Vagina (tissue), 2 donors: ENCODE measurements around the gene AP2M1. TPM values are rescaled to one million over a fixed set of nuclear protein-coding genes. Genes with fewer than 3 reads are reported as not detected.

ENCODE experiments used
- DNase-seq, 2 donors: peaks; one replicate each; pipeline ENCODE4 v3.0.0-alpha.2; 2017; ENCODE audit errors: extremely low spot score in 2 of 2
- H3K27ac ChIP-seq: fragments of 200-600 bp; sonication (generic); one replicate; pipeline ENCODE4 v1.5.1; 2019
- H3K27me3 ChIP-seq: fragments of 200-600 bp; sonication (generic); one replicate; pipeline ENCODE4 v1.5.1; 2019
- H3K36me3 ChIP-seq, 2 donors: fragments of 200-600 bp; sonication (generic); one replicate each; pipeline ENCODE4 v1.5.1; 2017 to 2019
- H3K4me1 ChIP-seq: fragments of 200-600 bp; sonication (generic); one replicate; pipeline ENCODE4 v1.5.1; 2019
- H3K4me3 ChIP-seq, 2 donors: fragments of 200-600 bp; sonication (generic); 1 replicate in 1 of 2; 2 replicates in 1 of 2; pipeline ENCODE4 v1.5.1; 2016 to 2019
- H3K9me3 ChIP-seq: fragments of 200-600 bp; sonication (generic); one replicate; pipeline ENCODE4 v1.5.1; 2019
- POLR2A ChIP-seq, 2 donors: fragments of 450-650 bp; IDR thresholded peaks; one replicate each; pipeline ENCODE4 v1.6.1; 2017; ENCODE audit warnings: antibody characterized with exemption in 2 of 2, mild to moderate bottlenecking in 2 of 2, moderate library complexity in 2 of 2
- POLR2AphosphoS5 ChIP-seq, 2 donors: sonication (generic); formaldehyde crosslinking; IDR thresholded peaks; one replicate each; pipeline ENCODE4 v1.9.0; 2017; ENCODE audit warnings: antibody characterized with exemption in 2 of 2, mild to moderate bottlenecking in 2 of 2, low read depth in 1 of 2; ENCODE audit not compliant: insufficient read depth in 1 of 2
- intact Hi-C: fragments of 100-400 bp; cut with DNase I; formaldehyde crosslinking; loops from one replicate; pipeline ENCODE4 v1.15.1; 2023
- total RNA-seq: library from RNA; depleted of rRNA; stranded (reverse); fragments of >200 nt; gene quantifications from one replicate; pipeline ENCODE4 v1.2.3, GENCODE V29; 2016
- TF ChIP-seq, protein P1 (sequence below), 3 experiments: fragments of 450-650 bp in 2 of 3; fragments of 200-600 bp in 1 of 3; sonication (generic) in 1 of 3; IDR thresholded peaks; one replicate each; pipeline ENCODE4 v1.5.1; 2017 to 2019; ENCODE audit warnings: antibody characterized with exemption in 3 of 3, mild to moderate bottlenecking in 2 of 3, moderate library complexity in 2 of 3

Gene AP2M1
- total RNA-seq, 1 donor from 2014 or later: 223 TPM

DNA sequence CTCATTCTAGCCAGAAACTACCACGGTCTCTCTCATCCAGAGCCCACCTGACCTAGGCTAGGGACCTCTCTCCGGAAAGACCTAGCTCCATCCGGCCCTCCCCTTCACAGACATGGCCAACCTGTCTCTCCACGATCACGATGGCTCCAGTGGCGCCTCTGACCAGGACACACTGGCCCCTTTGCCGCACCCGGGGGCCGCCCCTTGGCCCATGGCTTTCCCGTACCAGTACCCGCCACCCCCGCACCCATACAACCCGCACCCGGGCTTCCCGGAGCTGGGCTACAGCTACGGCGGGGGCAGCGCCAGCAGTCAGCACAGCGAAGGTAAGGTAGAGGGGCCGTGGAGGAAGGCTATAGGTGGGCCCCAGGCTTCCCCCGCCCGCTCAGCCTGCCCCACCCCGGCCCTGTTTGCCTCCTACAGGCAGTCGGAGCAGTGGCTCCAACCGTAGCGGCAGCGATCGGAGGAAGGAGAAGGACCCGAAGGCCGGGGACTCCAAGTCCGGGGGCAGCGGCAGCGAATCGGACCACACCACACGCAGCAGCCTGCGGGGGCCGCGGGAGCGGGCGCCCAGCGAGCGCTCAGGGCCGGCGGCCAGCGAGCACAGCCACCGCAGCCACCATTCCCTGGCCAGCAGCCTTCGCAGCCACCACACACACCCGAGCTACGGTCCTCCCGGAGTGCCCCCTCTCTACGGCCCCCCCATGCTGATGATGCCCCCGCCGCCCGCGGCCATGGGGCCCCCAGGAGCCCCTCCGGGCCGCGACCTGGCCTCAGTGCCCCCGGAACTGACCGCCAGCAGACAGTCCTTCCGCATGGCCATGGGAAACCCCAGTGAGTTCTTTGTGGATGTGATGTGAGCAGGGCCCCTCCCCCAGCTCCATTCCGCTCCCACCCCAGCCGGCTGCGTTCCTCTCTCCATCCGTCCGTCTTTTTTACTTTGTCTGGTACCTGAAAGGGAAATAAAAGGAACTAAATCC is 4.5 kb upstream of the AP2M1 start:
- H3K4me3 ChIP-seq: no peak overlapping the region
- H3K27ac ChIP-seq: no peak overlapping the region
- peaks cover 5% of the 10 kb centered on the region for H3K4me1 ChIP-seq
- intact Hi-C loops: no loop called here
- no peaks in the 10 kb centered on the region for H3K27me3 ChIP-seq
- TF ChIP-seq, protein P1, sequence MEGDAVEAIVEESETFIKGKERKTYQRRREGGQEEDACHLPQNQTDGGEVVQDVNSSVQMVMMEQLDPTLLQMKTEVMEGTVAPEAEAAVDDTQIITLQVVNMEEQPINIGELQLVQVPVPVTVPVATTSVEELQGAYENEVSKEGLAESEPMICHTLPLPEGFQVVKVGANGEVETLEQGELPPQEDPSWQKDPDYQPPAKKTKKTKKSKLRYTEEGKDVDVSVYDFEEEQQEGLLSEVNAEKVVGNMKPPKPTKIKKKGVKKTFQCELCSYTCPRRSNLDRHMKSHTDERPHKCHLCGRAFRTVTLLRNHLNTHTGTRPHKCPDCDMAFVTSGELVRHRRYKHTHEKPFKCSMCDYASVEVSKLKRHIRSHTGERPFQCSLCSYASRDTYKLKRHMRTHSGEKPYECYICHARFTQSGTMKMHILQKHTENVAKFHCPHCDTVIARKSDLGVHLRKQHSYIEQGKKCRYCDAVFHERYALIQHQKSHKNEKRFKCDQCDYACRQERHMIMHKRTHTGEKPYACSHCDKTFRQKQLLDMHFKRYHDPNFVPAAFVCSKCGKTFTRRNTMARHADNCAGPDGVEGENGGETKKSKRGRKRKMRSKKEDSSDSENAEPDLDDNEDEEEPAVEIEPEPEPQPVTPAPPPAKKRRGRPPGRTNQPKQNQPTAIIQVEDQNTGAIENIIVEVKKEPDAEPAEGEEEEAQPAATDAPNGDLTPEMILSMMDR (IDR thresholded peaks at IDR 0.05): no peak
- no peak for TF ChIP-seq POLR2A (IDR thresholded peaks at IDR 0.05)
- TF ChIP-seq POLR2AphosphoS5 (IDR thresholded peaks at IDR 0.05; ENCODE audit: insufficient read depth in 1 of 2, low read depth in 1 of 2): no peak
- H3K36me3 ChIP-seq: peaks cover 6 to 72% of the 10 kb centered on the region in 2 donors
- DNase-seq: no peak
- no peaks in the 10 kb centered on the region for H3K9me3 ChIP-seq

DNA sequence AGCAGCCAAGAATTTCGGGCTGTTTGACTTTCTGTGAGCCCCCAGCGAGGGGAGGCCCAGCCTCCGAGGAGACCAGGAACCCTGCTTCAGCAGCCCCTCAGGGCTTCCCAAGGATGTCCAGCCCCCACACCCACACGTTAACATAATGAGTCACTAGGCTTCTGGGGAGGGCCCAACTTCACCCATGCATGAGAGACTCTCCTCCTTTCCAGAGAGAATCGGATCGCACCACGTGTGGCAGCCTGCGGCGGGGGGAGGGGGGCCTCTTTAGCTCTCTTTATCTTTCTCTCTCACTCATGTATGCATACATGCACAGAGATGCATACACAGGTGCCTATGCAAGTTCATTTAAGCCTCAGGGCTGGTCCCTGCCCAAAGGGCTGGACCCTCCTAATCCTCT is 3.1 kb upstream of the AP2M1 start:
- DNase-seq: no peak
- H3K27me3 ChIP-seq: no peaks in the 10 kb centered on the region
- TF ChIP-seq, protein P1 (IDR thresholded peaks at IDR 0.05): no peak
- TF ChIP-seq POLR2AphosphoS5 (IDR thresholded peaks at IDR 0.05; ENCODE audit: insufficient read depth in 1 of 2, low read depth in 1 of 2) (no peak), POLR2A (IDR thresholded peaks at IDR 0.05) (no peak)
- no peak overlapping the region for H3K4me3 ChIP-seq
- H3K36me3 ChIP-seq: peaks cover 5 to 59% of the 10 kb centered on the region in 2 donors
- no peaks in the 10 kb centered on the region for H3K9me3 ChIP-seq
- no peak overlapping the region for H3K27ac ChIP-seq
- intact Hi-C loops: no loop called here
- peaks cover 17% of the 10 kb centered on the region for H3K4me1 ChIP-seq

DNA sequence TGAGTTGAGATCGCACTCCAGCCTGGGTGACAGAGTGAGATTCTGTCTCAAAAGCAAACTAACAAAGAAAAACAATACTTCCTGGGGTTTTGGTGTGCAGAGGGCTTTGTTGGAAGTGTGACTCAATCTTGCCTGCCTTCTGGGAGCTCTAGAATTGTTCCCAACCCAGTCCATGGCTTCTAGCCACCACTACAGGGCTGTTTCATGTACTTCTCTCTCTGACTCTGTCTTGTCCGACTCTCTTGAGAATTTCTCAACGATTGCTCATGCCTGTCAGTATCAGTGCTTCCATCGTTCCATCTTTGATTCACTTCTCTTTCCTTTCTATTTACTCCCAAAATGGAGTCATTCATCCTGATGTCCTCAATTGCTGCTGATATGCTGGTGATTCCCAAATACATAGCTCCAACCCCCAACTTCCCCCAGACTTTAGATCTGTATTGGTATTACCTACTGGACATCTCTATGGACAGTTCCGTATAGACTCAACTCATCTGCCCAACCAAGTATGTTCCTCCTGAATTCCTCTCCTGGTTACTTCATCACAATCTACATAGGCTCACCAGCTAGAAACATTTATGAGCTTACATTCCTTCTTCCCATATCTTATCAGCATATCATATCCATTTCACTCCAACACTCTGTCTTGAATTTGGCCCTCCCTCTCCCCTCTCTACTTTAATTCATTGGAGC is 1.8 kb upstream of the AP2M1 start:
- H3K4me1 ChIP-seq: peaks cover 30% of the 10 kb centered on the region
- no peak for DNase-seq
- H3K9me3 ChIP-seq: no peaks in the 10 kb centered on the region
- H3K36me3 ChIP-seq: peaks cover 0 to 51% of the 10 kb centered on the region in 2 donors
- TF ChIP-seq POLR2AphosphoS5 (IDR thresholded peaks at IDR 0.05; ENCODE audit: insufficient read depth in 1 of 2, low read depth in 1 of 2) (no peak), POLR2A (IDR thresholded peaks at IDR 0.05) (no peak)
- TF ChIP-seq, protein P1 (IDR thresholded peaks at IDR 0.05): no peak
- intact Hi-C loops: no loop called here
- H3K4me3 ChIP-seq: no peak overlapping the region
- no peak overlapping the region for H3K27ac ChIP-seq
- H3K27me3 ChIP-seq: no peaks in the 10 kb centered on the region

DNA sequence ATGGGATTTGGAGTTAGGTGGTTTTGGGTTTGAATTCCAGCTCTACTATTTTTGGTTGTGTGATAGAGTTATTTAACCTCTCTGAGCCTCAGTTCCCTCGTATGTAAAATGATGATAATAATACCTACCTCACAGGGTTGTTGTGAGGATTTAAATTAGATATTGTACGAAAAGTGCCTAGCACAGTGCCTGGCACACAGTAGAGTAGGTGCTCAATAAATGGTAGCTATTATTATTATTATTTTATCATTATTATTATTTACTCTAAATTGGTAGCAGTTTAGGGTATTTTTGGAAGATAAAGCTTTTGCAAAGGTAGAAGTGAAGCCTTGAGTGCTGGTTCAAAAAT is 1.3 kb upstream of the AP2M1 start:
- Histone ChIP-seq H3K36me3 (peaks cover 0 to 51% of the 10 kb centered on the region in 2 donors), H3K27ac (no peak overlapping the region), H3K27me3 (no peaks in the 10 kb centered on the region), H3K9me3 (no peaks in the 10 kb centered on the region), H3K4me3 (no peak overlapping the region), H3K4me1 (peaks cover 33% of the 10 kb centered on the region)
- DNase-seq: no peak
- intact Hi-C loops: no loop called here
- no peak for TF ChIP-seq POLR2A (IDR thresholded peaks at IDR 0.05)
- TF ChIP-seq POLR2AphosphoS5 (IDR thresholded peaks at IDR 0.05; ENCODE audit: insufficient read depth in 1 of 2, low read depth in 1 of 2): no peak
- TF ChIP-seq, protein P1 (IDR thresholded peaks at IDR 0.05): no peak
